ENCODE results near the gene ELFN1.
"Not testable (repeated sequence)": the region's sequence is repeated elsewhere in the genome, so short reads cannot be mapped to it uniquely, and the experiment has no call there.

The ELFN1 gene

GRCh38 chr7:1717903-1718676, 48.0 kb downstream of the ELFN1 start:
- 94 to 95% methylated on average over 13 to 15 of the region's 15 CpGs for WGBS, 2 experiments
- H3K4me3 ChIP-seq (ENCODE audit: insufficient read depth, low read depth, low read length), result no peak overlapping the region
- H3K27ac ChIP-seq (ENCODE audit: insufficient read depth, low read depth, low read length, poor library complexity, severe bottlenecking), result no peak overlapping the region
- no peaks in the 10 kb centered on the region for H3K27me3 ChIP-seq (ENCODE audit: control insufficient read depth, insufficient read depth, low read length, poor library complexity, severe bottlenecking)
- no peaks in the 10 kb centered on the region for H3K9me3 ChIP-seq (ENCODE audit: control insufficient read depth, low read length)
- H3K36me3 ChIP-seq (ENCODE audit: control insufficient read depth, insufficient read depth, low read length), result no peaks in the 10 kb centered on the region
- peaks cover 22% of the 10 kb centered on the region for H3K4me1 ChIP-seq (ENCODE audit: control insufficient read depth, insufficient read depth, low read length)

DNA sequence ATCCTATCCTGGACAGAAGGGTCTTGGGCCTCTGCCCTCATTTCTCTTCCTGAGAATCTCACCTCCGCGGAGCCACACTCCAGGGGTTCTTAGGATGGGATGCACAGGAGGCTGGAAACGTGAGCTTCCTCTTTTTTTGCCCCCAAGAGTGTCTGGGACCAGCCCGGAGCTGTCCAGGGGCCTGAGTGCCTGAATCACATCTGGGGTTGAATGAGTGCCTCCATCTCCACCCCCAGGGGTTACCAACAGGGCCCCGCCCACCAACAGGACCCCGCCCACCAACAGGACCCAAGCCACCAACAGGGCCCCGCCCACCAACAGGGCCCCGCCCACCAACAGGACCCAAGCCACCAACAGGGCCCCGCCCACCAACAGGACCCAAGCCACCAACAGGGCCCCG, 48.8 kb downstream of the ELFN1 start:
- not testable (repeated sequence) for H3K27ac ChIP-seq (ENCODE audit: insufficient read depth, low read depth, low read length, poor library complexity, severe bottlenecking); H3K9me3 ChIP-seq (ENCODE audit: control insufficient read depth, low read length); H3K36me3 ChIP-seq (ENCODE audit: control insufficient read depth, insufficient read depth, low read length); H3K4me3 ChIP-seq (ENCODE audit: insufficient read depth, low read depth, low read length); H3K27me3 ChIP-seq (ENCODE audit: control insufficient read depth, insufficient read depth, low read length, poor library complexity, severe bottlenecking)
- peaks cover 14% of the 10 kb centered on the region for H3K4me1 ChIP-seq (ENCODE audit: control insufficient read depth, insufficient read depth, low read length)
- WGBS, 2 experiments, result 88 to 90% methylated on average over 6 to 10 of the region's 10 CpGs

DNA sequence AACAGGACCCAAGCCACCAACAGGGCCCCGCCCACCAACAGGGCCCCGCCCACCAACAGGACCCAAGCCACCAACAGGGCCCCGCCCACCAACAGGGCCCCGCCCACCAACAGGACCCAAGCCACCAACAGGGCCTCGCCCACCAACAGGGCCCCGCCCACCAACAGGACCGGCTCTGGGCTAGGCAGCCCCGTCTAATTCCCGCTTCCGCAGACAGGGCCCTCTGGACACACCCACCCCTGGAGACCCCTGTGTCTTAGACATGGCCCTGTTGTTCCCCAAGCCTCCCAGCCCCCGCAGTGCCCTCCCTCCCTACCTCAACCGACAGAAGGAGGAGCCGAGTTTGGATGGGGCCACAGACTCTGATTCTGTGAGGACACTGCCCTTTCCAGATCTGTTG, 49.2 kb downstream of the ELFN1 start:
- H3K36me3 ChIP-seq (ENCODE audit: control insufficient read depth, insufficient read depth, low read length), result not testable (repeated sequence)
- 54 to 59% methylated on average over 12 of the region's 13 CpGs for WGBS, 2 experiments

GRCh38 chr7:1719913-1720312, 49.8 kb downstream of the ELFN1 start:
- no peaks in the 10 kb centered on the region for H3K27me3 ChIP-seq (ENCODE audit: control insufficient read depth, insufficient read depth, low read length, poor library complexity, severe bottlenecking)
- H3K4me1 ChIP-seq (ENCODE audit: control insufficient read depth, insufficient read depth, low read length), result peaks cover 10% of the 10 kb centered on the region
- H3K36me3 ChIP-seq (ENCODE audit: control insufficient read depth, insufficient read depth, low read length), result no peaks in the 10 kb centered on the region
- 89 to 92% methylated on average over 7 of the region's 7 CpGs for WGBS, 2 experiments
- H3K9me3 ChIP-seq (ENCODE audit: control insufficient read depth, low read length), result no peaks in the 10 kb centered on the region
- H3K4me3 ChIP-seq (ENCODE audit: insufficient read depth, low read depth, low read length), result no peak overlapping the region
- no peak overlapping the region for H3K27ac ChIP-seq (ENCODE audit: insufficient read depth, low read depth, low read length, poor library complexity, severe bottlenecking)

More for the DNA sequence above, 49.2 kb downstream of the ELFN1 start:
- not testable (repeated sequence) for H3K27ac ChIP-seq (ENCODE audit: insufficient read depth, low read depth, low read length, poor library complexity, severe bottlenecking); H3K27me3 ChIP-seq (ENCODE audit: control insufficient read depth, insufficient read depth, low read length, poor library complexity, severe bottlenecking); H3K9me3 ChIP-seq (ENCODE audit: control insufficient read depth, low read length); H3K4me3 ChIP-seq (ENCODE audit: insufficient read depth, low read depth, low read length)
- H3K4me1 ChIP-seq (ENCODE audit: control insufficient read depth, insufficient read depth, low read length), result peaks cover 10% of the 10 kb centered on the region

DNA sequence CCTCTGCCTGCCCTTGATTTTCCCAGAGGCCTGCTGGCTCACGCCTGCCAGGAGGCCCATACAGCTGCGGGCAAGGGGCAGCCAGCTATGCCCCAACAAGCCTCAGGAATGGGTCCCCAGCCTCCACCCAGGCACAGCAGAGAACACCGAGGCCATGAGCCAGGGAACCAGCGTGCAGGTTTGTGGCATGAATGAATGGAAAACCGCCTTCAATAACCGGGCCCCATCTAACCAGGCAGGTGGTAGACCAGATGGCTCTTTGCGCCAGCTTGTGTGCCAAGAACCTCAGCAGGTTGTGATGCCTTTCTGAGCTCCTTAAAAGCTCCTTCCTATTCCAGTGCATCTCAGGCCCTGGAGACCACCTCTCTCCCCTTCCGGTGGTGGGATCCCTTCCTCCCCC, 50.2 kb downstream of the ELFN1 start:
- Histone ChIP-seq H3K27me3 (ENCODE audit: control insufficient read depth, insufficient read depth, low read length, poor library complexity, severe bottlenecking) (no peaks in the 10 kb centered on the region), H3K4me3 (ENCODE audit: insufficient read depth, low read depth, low read length) (no peak overlapping the region), H3K27ac (ENCODE audit: insufficient read depth, low read depth, low read length, poor library complexity, severe bottlenecking) (no peak overlapping the region), H3K9me3 (ENCODE audit: control insufficient read depth, low read length) (no peaks in the 10 kb centered on the region), H3K4me1 (ENCODE audit: control insufficient read depth, insufficient read depth, low read length) (peaks cover 10% of the 10 kb centered on the region), H3K36me3 (ENCODE audit: control insufficient read depth, insufficient read depth, low read length) (no peaks in the 10 kb centered on the region)
- 90 to 94% methylated on average over 8 of the region's 8 CpGs for WGBS, 2 experiments

DNA sequence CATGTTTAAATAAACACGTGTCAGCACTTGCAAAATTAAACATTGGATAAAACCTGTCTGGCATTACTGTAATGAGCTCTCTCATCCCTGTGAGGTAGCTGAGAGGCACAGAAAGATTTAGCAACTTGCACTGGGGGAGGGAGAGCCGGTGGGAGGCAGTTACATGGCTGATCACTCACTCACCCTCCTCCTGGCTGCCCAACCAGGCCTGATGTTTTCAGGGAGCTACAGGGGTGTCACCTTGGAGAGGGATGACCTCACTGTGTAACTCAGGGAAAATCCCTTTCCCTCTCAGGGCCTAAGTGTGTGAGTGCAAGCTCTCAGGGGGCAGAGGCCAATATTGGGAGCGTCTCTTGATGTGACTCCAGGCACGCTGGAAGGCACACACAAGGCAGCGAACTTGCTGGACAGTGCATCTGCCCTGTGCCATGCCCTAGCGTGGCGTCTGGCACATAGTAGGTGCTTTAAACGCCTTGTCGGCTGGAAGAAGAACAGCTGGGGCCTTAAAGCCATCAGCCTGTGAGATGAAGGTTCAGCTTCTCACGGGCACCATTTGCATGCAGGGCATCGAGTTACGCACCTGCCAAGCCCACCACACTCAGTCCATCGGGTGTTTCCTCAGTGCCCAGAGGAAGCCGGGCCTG, 51.1 kb downstream of the ELFN1 start:
- Histone ChIP-seq H3K27ac (ENCODE audit: insufficient read depth, low read depth, low read length, poor library complexity, severe bottlenecking) (no peak overlapping the region), H3K27me3 (ENCODE audit: control insufficient read depth, insufficient read depth, low read length, poor library complexity, severe bottlenecking) (no peaks in the 10 kb centered on the region), H3K9me3 (ENCODE audit: control insufficient read depth, low read length) (no peaks in the 10 kb centered on the region), H3K36me3 (ENCODE audit: control insufficient read depth, insufficient read depth, low read length) (no peaks in the 10 kb centered on the region), H3K4me3 (ENCODE audit: insufficient read depth, low read depth, low read length) (no peak overlapping the region), H3K4me1 (ENCODE audit: control insufficient read depth, insufficient read depth, low read length) (peaks cover 8% of the 10 kb centered on the region)
- WGBS, 2 experiments, result 78 to 81% methylated on average over 14 of the region's 14 CpGs

DNA sequence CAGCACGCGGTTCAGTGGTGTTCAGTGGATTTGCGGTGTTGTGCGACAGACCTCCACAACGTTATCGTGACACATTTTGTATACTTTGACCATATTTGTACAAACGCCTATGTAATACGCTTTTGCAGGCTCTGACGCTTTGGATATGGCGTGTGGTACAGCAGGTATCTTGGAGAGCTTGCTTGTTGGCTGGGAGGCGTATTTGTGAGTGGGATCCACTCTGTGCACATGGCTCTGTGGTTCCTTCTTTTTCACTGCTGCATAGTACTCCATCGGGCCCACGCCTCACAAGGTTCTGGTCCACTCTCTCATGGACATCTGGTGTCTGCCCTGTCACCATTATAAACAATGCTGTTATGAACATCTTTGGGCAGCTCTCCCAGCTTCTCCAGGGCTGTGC, 53.2 kb downstream of the ELFN1 start:
- WGBS, 2 experiments, result 96% methylated on average over 13 of the region's 13 CpGs
- Histone ChIP-seq H3K27me3 (ENCODE audit: control insufficient read depth, insufficient read depth, low read length, poor library complexity, severe bottlenecking) (no peaks in the 10 kb centered on the region), H3K36me3 (ENCODE audit: control insufficient read depth, insufficient read depth, low read length) (no peaks in the 10 kb centered on the region), H3K4me1 (ENCODE audit: control insufficient read depth, insufficient read depth, low read length) (peaks cover 3% of the 10 kb centered on the region), H3K4me3 (ENCODE audit: insufficient read depth, low read depth, low read length) (no peak overlapping the region), H3K9me3 (ENCODE audit: control insufficient read depth, low read length) (no peaks in the 10 kb centered on the region), H3K27ac (ENCODE audit: insufficient read depth, low read depth, low read length, poor library complexity, severe bottlenecking) (no peak overlapping the region)

DNA sequence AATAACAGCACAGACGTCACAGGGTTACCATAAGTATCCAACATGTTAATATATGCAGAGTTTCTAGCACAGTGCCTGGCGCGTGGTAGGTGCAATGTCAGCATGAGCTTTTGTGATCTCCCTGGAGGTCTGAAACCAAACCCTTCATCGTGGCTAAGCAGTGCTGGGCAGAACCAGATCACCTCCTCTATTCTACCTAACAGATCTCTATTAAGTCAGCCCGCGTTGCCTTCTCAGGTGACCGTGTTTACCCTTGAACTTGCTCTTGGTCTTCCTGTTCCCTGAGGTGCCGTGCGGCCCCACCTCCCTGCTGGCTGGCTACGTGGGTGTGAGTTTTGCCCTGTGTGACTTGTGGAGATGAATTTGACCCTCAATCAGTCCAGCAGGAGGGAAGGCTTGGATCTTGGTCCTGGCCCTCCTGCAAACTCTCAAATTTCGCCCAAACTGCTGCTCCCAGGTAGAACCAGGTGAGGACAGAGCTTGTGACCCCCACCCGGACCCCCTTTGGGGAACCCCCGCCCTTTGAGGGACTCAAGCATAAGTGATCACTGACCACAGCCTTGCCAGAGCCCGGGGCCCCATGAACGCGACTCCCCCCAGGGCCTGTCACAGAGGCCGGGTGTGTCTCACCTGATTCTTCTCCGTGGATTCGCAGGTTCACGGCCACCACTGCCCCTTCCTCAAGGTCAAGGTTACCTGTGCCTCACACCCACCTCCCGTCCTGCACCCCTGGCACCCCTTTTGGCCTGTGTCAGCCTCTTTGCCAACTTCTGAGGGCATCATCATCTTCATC, 54.2 kb downstream of the ELFN1 start:
- H3K27ac ChIP-seq (ENCODE audit: insufficient read depth, low read depth, low read length, poor library complexity, severe bottlenecking), result no peak overlapping the region
- no peaks in the 10 kb centered on the region for H3K9me3 ChIP-seq (ENCODE audit: control insufficient read depth, low read length)
- H3K4me1 ChIP-seq (ENCODE audit: control insufficient read depth, insufficient read depth, low read length), result peaks cover 3% of the 10 kb centered on the region
- no peaks in the 10 kb centered on the region for H3K36me3 ChIP-seq (ENCODE audit: control insufficient read depth, insufficient read depth, low read length)
- no peak overlapping the region for H3K4me3 ChIP-seq (ENCODE audit: insufficient read depth, low read depth, low read length)
- no peaks in the 10 kb centered on the region for H3K27me3 ChIP-seq (ENCODE audit: control insufficient read depth, insufficient read depth, low read length, poor library complexity, severe bottlenecking)
- 90 to 92% methylated on average over 21 of the region's 21 CpGs for WGBS, 2 experiments

DNA sequence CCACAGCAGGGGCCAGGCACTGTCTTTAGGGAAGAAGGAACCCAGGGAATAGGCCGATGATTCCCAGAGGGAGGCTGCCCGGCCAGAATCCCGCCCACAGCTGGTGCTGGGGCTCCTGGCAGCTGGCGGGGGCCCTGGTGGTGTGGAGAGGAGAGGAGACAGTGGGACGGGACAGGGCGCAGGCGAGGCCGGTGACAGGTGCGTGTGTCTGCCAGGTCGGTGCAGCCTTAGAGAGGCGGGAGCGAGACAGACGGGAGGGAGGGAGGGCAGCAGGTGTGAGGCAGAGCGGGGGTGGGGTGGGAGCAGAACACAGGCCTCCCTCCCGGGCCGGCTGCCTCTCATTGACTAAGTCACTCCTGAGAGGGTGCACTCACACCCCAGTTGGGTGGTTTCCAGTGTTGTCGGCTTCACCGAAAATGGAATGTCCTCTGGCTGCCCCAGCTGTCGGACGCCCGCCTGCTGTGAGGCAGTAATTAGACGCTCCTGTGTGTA, 55.2 kb downstream of the ELFN1 start:
- H3K36me3 ChIP-seq (ENCODE audit: control insufficient read depth, insufficient read depth, low read length), result no peaks in the 10 kb centered on the region
- peaks cover 3% of the 10 kb centered on the region for H3K4me1 ChIP-seq (ENCODE audit: control insufficient read depth, insufficient read depth, low read length)
- H3K4me3 ChIP-seq (ENCODE audit: insufficient read depth, low read depth, low read length), result no peak overlapping the region
- no peak overlapping the region for H3K27ac ChIP-seq (ENCODE audit: insufficient read depth, low read depth, low read length, poor library complexity, severe bottlenecking)
- H3K9me3 ChIP-seq (ENCODE audit: control insufficient read depth, low read length), result no peaks in the 10 kb centered on the region
- H3K27me3 ChIP-seq (ENCODE audit: control insufficient read depth, insufficient read depth, low read length, poor library complexity, severe bottlenecking), result no peaks in the 10 kb centered on the region
- WGBS, 2 experiments, result 62 to 65% methylated on average over 22 of the region's 22 CpGs
